OCI-LY3 (cell line): ENCODE data around the gene PIH1D2.

ENCODE experiments used
- H2AFZ ChIP-seq: fragments of 200-600, 300-600 bp; shearing (Covaris generic); 2 replicates; pipeline ENCODE4 v1.6.0; 2014; ENCODE audit warnings: antibody characterized with exemption, low read depth, low read length
- H3K27ac ChIP-seq: fragments of 200-600, 300-600 bp; sonication (generic); 2 replicates; pipeline ENCODE4 v1.5.1; 2014; ENCODE audit warnings: mild to moderate bottlenecking, low read length, moderate library complexity, mixed read lengths
- H3K27me3 ChIP-seq: fragments of 200-600, 300-600 bp; sonication (generic); 2 replicates; pipeline ENCODE4 v1.6.1; 2014; ENCODE audit warnings: low read depth, low read length, mixed read lengths
- H3K36me3 ChIP-seq: fragments of 200-600, 300-600 bp; sonication (generic); replicated peaks from 2 replicates; pipeline ENCODE3; 2014; ENCODE audit warnings: low read depth, low read length, mixed read lengths
- H3K4me1 ChIP-seq: fragments of 300-600, 200-600 bp; sonication (generic); 2 replicates; pipeline ENCODE4 v1.6.1; 2014; ENCODE audit warnings: low read length, mixed read lengths
- H3K4me2 ChIP-seq: fragments of 200-600, 300-600 bp; sonication (generic); 2 replicates; pipeline ENCODE4 v1.6.1; 2014; ENCODE audit warnings: low read length, mixed read lengths
- H3K4me3 ChIP-seq: fragments of 300-600, 200-600 bp; sonication (generic); 2 replicates; pipeline ENCODE4 v1.5.1; 2014; ENCODE audit warnings: antibody characterized with exemption, mild to moderate bottlenecking, low read length, moderate library complexity
- H3K79me2 ChIP-seq: fragments of 300-600, 200-600 bp; shearing (Covaris generic); 2 replicates; pipeline ENCODE4 v1.6.1; 2014; ENCODE audit warnings: mild to moderate bottlenecking, low read length, mixed read lengths
- H3K9ac ChIP-seq: fragments of 300-600, 200-600 bp; shearing (Covaris generic); 2 replicates; pipeline ENCODE4 v1.6.0; 2014; ENCODE audit warnings: mild to moderate bottlenecking, low read length, moderate library complexity
- H3K9me3 ChIP-seq: fragments of 200-600, 300-600 bp; shearing (Covaris generic); 2 replicates; pipeline ENCODE4 v1.6.1; 2014; ENCODE audit warnings: low read length, mixed read lengths; ENCODE audit not compliant: insufficient read depth
- H4K20me1 ChIP-seq: fragments of 200-600, 300-600 bp; sonication (generic); 2 replicates; pipeline ENCODE4 v1.6.1; 2016; ENCODE audit warnings: low read length, mixed read lengths; ENCODE audit not compliant: insufficient read depth
- CTCF ChIP-seq: fragments of 200-600, 300-600 bp; sonication (generic); IDR thresholded peaks from 2 replicates; pipeline ENCODE4 v1.5.1; 2014; ENCODE audit warnings: antibody characterized with exemption, low read length, low read depth
- EZH2phosphoT487 ChIP-seq: fragments of 200-600 bp; shearing (Covaris generic); IDR thresholded peaks from 2 replicates; pipeline ENCODE4 v1.6.1; 2018; ENCODE audit warnings: antibody characterized with exemption, mixed run types, low read depth

Gene PIH1D2

DNA sequence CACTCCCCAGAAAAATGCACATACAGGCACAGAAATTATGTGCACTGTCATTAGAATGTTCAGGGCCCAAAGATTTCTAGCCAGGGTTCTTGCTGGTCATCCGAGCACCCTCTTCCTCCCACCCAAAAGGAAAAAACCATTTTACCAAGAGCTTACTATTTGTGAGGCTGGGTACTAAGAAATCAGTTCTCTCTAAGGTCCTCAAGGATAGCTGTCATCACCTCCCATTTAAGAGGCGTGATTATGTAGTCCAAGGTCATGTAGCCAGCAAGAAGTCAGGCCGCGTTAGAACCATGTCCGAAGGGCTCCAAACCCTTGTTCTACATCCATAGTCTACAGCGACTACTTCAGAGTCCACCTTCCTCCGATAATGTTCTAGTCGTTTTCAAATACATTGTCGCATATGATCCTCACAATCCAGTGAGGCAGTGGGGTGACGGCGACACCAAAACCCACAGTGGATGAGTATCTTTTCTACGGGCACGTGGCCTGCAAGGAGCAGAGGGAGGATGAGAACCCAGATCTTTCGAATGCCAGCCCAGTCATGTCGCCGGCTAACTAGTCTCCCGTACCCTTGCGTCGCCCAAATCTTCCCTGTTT is 12.1 kb upstream of the PIH1D2 start:
- H3K36me3 ChIP-seq = peaks cover 47% of the 10 kb centered on the region

GRCh38 chr11:112082729-112083128 is 8.9 kb upstream of the PIH1D2 start:
- Histone ChIP-seq H4K20me1 (no peaks in the 10 kb centered on the region), H3K9ac (no peak overlapping the region), H3K27ac (0 out of 2 replicates have a peak overlapping the region, but pooled peaks have one; percentile 12), H2AFZ (no peak overlapping the region), H3K27me3 (no peaks in the 10 kb centered on the region), H3K4me3 (no peak overlapping the region), H3K36me3 (peaks cover 51% of the 10 kb centered on the region), H3K79me2 (peaks cover 48% of the 10 kb centered on the region), H3K4me2 (no peak overlapping the region), H3K4me1 (peaks cover 14% of the 10 kb centered on the region), H3K9me3 (no peaks in the 10 kb centered on the region)
- no peak for TF ChIP-seq CTCF
- TF ChIP-seq EZH2phosphoT487 = no peak

More for the DNA sequence above, 12.1 kb upstream of the PIH1D2 start:
- Histone ChIP-seq H3K9ac (peak overlapping the region; percentile 94), H3K4me1 (peaks cover 16% of the 10 kb centered on the region), H2AFZ (peak overlapping the region; percentile 72), H3K9me3 (no peaks in the 10 kb centered on the region), H3K27me3 (no peaks in the 10 kb centered on the region), H3K79me2 (peaks cover 57% of the 10 kb centered on the region), H3K27ac (peak overlapping the region; percentile 66), H4K20me1 (no peaks in the 10 kb centered on the region), H3K4me2 (peak overlapping the region; percentile 83), H3K4me3 (peak overlapping the region; percentile 96)
- no peak for TF ChIP-seq CTCF
- no peak for TF ChIP-seq EZH2phosphoT487

GRCh38 chr11:112062923-112063322 is 10.9 kb downstream of the PIH1D2 start:
- TF ChIP-seq CTCF (no peak), EZH2phosphoT487 (no peak)
- no peak overlapping the region for H3K9ac ChIP-seq
- no peak overlapping the region for H2AFZ ChIP-seq
- no peak overlapping the region for H3K4me3 ChIP-seq
- no peaks in the 10 kb centered on the region for H3K9me3 ChIP-seq
- H3K4me1 ChIP-seq = no peaks in the 10 kb centered on the region
- H4K20me1 ChIP-seq = no peaks in the 10 kb centered on the region
- H3K27me3 ChIP-seq = no peaks in the 10 kb centered on the region
- H3K27ac ChIP-seq = no peak overlapping the region
- H3K36me3 ChIP-seq = peaks cover 41% of the 10 kb centered on the region
- H3K79me2 ChIP-seq = no peaks in the 10 kb centered on the region
- no peak overlapping the region for H3K4me2 ChIP-seq

- TF ChIP-seq EZH2phosphoT487 = no peak
- no peak for TF ChIP-seq CTCF
Measured at GRCh38 chr11:112058103-112058502, 15.7 kb downstream of the PIH1D2 start.

More at GRCh38 chr11:112058103-112058502, 15.7 kb downstream of the PIH1D2 start:
- Histone ChIP-seq H3K27me3 (no peaks in the 10 kb centered on the region), H3K79me2 (peaks cover 14% of the 10 kb centered on the region; the same call in 1 of the 2 replicates), H3K9ac (no peak overlapping the region), H3K4me3 (no peak overlapping the region), H3K36me3 (peaks cover 58% of the 10 kb centered on the region), H3K4me2 (no peak overlapping the region), H3K4me1 (peaks cover 9% of the 10 kb centered on the region; the same call in 1 of the 2 replicates), H3K9me3 (no peaks in the 10 kb centered on the region), H2AFZ (no peak overlapping the region), H4K20me1 (no peaks in the 10 kb centered on the region), H3K27ac (no peak overlapping the region)
